Fibroblast of lung (primary cell): ENCODE results near the gene AEN.

Source experiments
- EZH2 ChIP-seq: IDR thresholded peaks from 2 replicates; pipeline ENCODE4 v1.5.1; 2012; ENCODE audit warnings: low read length, control low read depth, mild to moderate bottlenecking; ENCODE audit errors: missing control alignments
- TF ChIP-seq, protein P1 (sequence below), 2 donors: IDR thresholded peaks in 1 of 2; conservative IDR thresholded peaks in 1 of 2; 1 replicate in 1 of 2; 2 replicates in 1 of 2; pipeline ENCODE4 v1.5.1; 2011 to 2012; ENCODE audit warnings: low read length in 2 of 2, control low read depth in 1 of 2, inconsistent platforms in 1 of 2, low read depth in 1 of 2, mild to moderate bottlenecking in 1 of 2

DNA sequence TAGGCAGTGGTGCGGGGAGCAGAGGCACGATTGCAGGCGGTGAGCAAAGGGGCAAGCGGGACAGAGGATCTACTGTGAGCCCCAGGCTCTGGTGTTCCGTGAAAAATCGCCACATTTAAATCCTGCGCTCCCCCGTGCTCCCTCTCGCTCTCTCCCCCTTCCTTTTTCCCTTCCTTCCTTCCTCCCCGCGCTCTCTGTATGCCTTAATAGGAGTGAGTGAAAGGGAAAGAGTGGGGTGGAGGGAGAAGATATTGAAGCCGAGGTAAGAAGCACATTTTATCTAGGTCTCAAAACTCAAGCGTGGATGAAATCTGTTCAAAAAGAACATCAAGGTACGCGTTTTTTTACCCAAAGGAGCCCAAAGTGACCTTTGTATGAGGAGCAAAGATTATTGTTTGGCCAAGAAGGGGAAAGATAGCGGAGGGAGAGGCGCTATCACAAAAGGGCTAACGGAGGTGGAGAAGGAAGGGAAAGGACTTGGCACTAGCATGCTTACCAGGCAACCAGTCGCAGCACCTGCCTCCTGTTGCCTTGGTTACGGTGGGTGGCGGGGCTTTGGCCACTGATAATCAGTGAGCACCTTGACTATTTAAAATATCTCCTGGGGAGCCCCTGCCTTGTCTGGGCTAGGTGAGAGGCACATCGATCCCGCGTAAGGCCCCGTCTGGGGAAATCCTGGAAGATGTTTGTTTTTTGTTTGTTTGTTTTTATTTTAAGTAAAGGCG is 14.9 kb upstream of the AEN start:
- TF ChIP-seq EZH2, result no peak
- TF ChIP-seq, protein P1, sequence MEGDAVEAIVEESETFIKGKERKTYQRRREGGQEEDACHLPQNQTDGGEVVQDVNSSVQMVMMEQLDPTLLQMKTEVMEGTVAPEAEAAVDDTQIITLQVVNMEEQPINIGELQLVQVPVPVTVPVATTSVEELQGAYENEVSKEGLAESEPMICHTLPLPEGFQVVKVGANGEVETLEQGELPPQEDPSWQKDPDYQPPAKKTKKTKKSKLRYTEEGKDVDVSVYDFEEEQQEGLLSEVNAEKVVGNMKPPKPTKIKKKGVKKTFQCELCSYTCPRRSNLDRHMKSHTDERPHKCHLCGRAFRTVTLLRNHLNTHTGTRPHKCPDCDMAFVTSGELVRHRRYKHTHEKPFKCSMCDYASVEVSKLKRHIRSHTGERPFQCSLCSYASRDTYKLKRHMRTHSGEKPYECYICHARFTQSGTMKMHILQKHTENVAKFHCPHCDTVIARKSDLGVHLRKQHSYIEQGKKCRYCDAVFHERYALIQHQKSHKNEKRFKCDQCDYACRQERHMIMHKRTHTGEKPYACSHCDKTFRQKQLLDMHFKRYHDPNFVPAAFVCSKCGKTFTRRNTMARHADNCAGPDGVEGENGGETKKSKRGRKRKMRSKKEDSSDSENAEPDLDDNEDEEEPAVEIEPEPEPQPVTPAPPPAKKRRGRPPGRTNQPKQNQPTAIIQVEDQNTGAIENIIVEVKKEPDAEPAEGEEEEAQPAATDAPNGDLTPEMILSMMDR (conservative IDR thresholded peaks at IDR 0.05 in 1 of 2, IDR thresholded peaks at IDR 0.05 in 1 of 2; ENCODE audit: low read depth in 1 of 2, low read length in 2 of 2), result no peak
